CD4-positive, alpha-beta T cell treated with Interleukin-1 beta for 1 hour (primary cell): ENCODE data around the gene ADGRD1.

Experiments
- DNase-seq, 2 donors: peaks; one replicate each; pipeline ENCODE4 v3.0.0-alpha.2; 2020 to 2022

Gene ADGRD1

GRCh38 chr12:131139363-131140068, 185.8 kb downstream of the ADGRD1 start:
- no peak for DNase-seq

DNA sequence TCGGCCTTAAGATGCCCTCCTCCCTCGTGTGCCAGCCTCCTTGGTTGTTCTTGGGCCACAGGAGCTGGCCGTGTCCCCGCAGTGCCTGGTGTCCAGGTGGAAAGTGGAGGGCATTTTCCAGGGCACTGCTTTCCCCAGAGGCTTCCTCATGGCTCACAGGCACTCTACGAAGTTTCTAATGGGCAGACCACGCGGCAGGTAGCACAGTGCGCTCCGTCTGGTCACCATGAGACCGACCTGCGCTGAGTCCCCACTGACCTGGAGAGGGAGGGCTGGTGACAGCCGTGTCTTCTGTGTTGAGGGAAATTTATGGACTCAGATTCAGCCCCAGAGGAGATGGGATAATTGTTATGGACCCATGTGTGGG, 186.3 kb downstream of the ADGRD1 start:
- no peak for DNase-seq

- no peak for DNase-seq
These were observed 187.0 kb downstream of the ADGRD1 start for GRCh38 chr12:131140697-131141096.

GRCh38 chr12:131141514-131141913, 187.8 kb downstream of the ADGRD1 start:
- DNase-seq, result no peak

GRCh38 chr12:131142891-131143657, 189.4 kb downstream of the ADGRD1 start:
- no peak for DNase-seq

DNA sequence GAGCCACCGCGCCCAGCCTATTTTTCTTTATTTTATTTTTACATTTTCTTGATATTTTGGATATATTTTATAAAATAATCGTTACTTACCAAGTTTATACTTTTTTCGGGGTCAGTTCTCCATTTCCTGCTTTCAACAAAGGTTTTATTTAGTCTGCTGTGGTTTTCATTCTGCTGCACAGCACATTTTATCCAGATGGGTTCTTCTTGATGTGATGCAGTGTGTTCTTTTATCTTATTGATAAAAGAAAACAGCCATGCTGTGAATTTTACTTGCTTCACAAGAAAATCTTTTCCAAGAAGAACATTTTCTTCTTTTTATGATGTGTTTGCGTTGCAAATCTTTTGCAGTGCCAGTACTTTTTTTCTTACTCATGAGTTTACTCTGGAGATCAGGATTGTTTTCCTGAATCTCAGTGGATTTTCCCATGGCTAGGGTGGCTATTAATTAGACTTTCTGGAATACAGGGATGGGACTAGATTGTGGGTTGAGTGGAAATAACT, 192.5 kb downstream of the ADGRD1 start:
- no peak for DNase-seq

DNA sequence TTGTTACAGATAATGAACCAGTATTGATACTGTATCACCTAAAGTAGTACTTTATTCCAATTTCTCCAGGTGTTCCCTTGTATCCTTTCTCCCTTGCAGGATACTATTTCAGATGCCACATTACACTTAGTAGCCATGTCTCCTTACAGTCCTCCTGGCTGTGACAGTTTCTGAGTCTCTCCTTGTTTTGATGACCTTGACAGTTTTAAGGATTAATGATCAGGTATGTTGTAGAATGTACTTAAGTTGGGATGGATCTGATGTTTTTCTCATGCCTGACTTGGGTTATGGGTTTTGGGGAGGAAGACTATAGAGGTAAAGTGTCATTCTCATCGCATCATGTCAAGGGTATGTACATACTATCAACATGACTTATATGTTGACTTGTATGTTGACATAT, 193.6 kb downstream of the ADGRD1 start:
- DNase-seq, result no peak

- no peak for DNase-seq
These were observed 194.2 kb downstream of the ADGRD1 start for GRCh38 chr12:131147894-131148293.

DNA sequence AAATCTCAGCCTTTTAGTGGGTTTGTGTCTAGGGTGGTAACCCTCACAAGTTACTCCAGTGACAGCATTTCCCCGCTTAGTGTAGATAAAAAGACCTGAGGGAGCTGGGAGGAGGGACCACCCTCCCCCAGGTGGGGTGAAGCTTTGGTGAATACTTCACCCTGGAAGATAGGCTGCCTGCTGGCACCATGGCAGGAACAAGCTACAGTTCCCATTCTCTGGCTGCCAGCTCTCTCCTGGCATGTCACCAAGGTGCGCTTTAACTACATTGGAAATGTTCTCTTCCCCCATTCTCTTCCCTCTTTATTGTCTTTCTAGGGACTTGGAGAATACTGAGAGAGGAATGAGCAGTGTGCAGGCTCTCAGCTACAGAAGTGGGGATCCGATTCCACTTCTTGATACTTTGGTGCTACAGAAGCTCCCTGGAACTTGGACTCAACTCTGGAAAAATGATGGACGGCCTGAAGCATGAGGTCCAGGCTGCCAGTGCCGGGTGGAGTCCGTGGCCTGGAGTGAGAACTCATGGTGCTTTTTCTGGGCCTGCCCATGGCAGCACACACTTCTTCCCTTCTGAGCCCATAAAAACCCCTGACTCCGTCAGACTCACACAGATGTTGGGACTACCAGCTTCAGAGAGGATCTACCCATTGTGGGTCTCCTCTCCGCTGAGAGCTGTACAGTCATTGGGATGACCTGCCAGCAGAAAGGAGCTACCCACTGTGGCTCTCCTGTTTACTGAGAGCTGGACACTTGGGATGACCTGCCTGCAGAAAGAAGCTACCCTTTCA, 198.0 kb downstream of the ADGRD1 start:
- DNase-seq, result no peak

- no peak for DNase-seq
These were observed 198.9 kb downstream of the ADGRD1 start for GRCh38 chr12:131152587-131152986.

GRCh38 chr12:131153016-131153415, 199.3 kb downstream of the ADGRD1 start:
- no peak for DNase-seq

GRCh38 chr12:131153956-131154355, 200.2 kb downstream of the ADGRD1 start:
- DNase-seq, result no peak

GRCh38 chr12:131155131-131155530, 201.4 kb downstream of the ADGRD1 start:
- no peak for DNase-seq

- DNase-seq, result no peak
These were observed 204.0 kb downstream of the ADGRD1 start for GRCh38 chr12:131157743-131158142.

DNA sequence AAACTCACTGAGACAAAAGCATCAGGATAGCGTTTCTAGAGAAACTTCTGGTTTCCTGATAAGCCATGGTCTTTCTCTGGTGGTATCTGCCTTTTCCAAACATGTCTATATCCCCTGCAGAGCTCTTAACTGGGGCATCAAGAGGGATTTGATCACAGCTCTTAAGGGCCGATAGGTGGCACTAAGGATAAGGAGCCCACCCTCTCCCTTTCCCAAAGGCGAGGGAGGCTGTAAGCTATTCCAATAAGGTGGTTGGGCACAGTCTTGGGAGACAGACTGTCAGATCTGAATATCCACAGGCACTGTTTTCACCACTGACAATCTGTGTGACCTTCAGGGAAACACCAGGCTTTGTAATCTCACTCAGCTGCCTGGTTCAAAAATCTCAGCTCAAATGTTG, 206.0 kb downstream of the ADGRD1 start:
- no peak for DNase-seq

GRCh38 chr12:131162113-131162512, 208.4 kb downstream of the ADGRD1 start:
- DNase-seq, result no peak

- no peak for DNase-seq
These were observed 209.6 kb downstream of the ADGRD1 start for GRCh38 chr12:131163189-131163738.

- no peak for DNase-seq
These were observed 210.6 kb downstream of the ADGRD1 start for GRCh38 chr12:131164096-131164872.

- DNase-seq, result no peak
These were observed 213.0 kb downstream of the ADGRD1 start for GRCh38 chr12:131166717-131167116.

- DNase-seq, result no peak
These were observed 213.6 kb downstream of the ADGRD1 start for GRCh38 chr12:131167334-131167733.

- DNase-seq, result no peak
These were observed 217.3 kb downstream of the ADGRD1 start for GRCh38 chr12:131171029-131171428.

- DNase-seq, result no peak
These were observed 221.2 kb downstream of the ADGRD1 start for GRCh38 chr12:131174901-131175300.
